GM10847 (cell line): ENCODE measurements around the gene DLG3.

Experiments used
- POLR2A ChIP-seq: IDR thresholded peaks from 2 replicates; pipeline ENCODE4 v1.6.1; 2011; ENCODE audit not compliant: insufficient read length; ENCODE audit errors: extremely low read depth

DLG3 gene

DNA sequence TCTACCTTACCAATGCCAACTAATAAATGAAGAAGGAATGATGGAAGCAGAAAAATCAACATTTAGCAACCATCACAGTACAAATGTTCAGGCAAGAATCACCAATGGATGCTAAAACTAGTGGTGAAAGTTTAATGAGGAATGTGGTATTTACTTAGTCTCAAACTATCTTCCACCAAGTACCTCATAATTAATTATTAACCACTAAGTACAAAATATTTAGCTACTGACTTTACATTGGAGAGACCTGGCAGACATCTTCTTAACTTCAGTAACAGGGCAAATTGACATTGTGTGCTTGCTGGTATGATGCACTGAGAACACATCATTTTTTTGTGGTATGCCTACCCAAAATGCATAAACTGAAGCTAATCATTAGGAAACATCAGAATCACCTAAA is 82.4 kb downstream of the DLG3 start:
- no peak for TF ChIP-seq POLR2A

- no peak for TF ChIP-seq POLR2A
Observed at GRCh38 chrX:70527610-70528345, 83.1 kb downstream of the DLG3 start.

- TF ChIP-seq POLR2A = no peak
Observed at GRCh38 chrX:70535198-70535597, 90.6 kb downstream of the DLG3 start.

DNA sequence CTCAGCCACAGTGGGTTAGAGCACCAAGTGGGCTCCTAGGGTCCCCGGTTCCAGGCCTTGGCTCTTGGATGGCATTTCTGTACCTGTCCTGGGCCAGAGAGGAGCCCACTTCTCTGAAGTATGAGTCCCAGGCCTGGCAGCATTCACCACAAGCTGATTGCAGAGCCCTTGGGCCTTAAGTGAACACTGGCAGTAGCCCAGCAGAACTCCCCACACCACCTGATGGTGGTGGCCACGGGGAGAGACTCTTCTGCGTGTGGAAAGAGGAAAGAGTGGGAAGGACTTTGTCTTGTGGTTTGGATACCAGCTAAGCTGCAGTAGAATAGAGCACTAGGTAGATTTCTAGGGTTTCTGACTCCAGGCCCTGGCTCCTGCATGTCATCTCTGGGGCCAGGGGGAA is 104.8 kb downstream of the DLG3 start:
- no peak for TF ChIP-seq POLR2A

DNA sequence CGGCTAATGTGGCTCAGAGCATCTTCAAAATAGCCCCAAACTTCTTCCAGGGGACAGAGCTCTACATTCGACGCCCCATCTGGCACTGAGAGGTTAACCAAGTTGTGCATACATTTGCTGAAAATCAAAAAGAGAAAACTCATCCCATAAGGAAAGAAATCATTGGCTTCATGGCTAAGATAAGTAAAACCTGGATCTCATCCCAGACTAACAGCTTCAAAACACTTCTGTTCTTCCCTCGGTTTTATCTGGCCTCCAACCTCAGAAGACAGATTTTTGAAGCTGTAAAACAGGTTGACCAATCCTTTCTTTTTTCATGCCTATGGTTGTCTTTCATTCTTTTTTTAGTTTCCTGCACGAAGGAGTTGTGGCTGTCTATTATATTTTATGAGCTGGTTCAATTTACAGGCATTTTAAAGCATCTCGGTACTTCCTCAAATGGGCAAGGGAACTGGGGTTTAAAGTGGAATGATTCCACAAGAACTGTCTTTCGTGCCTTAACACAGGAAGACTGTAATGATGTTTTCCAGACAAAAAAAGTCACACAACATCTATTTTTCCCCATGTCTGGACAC is 107.6 kb downstream of the DLG3 start:
- no peak for TF ChIP-seq POLR2A

DNA sequence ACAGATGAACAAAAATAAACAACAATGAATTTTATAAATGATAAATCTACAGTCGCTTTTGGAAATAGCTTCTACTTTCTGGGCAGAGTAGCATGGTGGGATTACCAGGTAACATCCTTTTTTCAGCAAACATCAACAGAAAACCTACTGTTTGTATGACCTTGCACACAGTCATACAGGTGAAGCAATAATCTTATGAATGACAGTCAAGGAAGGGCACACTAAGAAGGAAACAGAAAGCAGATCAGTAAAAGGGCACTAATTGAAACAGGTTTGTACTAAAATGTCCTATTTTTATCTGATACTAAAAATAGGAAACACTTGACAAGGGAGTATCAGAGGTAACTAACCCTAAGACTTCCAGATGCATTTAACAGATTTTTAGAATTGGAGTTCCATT is 108.9 kb downstream of the DLG3 start:
- TF ChIP-seq POLR2A = no peak

DNA sequence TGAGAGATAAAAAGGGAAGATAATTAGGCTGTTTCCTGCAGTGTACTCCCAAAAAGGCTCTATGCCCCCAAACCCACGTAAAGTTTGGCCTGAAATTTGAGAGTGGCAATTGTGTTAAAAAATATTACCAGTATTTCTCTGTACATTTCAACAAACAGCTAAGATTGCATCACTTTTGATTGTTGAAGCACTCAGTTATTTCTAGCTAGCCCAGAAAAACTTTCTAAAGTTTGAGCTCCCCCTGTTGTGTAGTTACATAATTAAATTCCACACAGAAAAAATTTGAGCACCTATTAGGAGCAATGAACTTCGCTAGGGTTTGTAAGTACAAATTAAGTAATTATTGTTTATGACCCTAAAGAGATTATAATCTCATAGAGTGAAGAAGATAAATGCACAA is 109.4 kb downstream of the DLG3 start:
- no peak for TF ChIP-seq POLR2A

- TF ChIP-seq POLR2A = no peak
Observed at GRCh38 chrX:70554523-70554922, 109.9 kb downstream of the DLG3 start.

- no peak for TF ChIP-seq POLR2A
Observed at GRCh38 chrX:70554948-70555347, 110.3 kb downstream of the DLG3 start.
